ENCODE results near the gene DVL2.

GRCh38 chr17:7249214-7249613, 14.9 kb upstream of the DVL2 start:
- TF ChIP-seq, protein P1, sequence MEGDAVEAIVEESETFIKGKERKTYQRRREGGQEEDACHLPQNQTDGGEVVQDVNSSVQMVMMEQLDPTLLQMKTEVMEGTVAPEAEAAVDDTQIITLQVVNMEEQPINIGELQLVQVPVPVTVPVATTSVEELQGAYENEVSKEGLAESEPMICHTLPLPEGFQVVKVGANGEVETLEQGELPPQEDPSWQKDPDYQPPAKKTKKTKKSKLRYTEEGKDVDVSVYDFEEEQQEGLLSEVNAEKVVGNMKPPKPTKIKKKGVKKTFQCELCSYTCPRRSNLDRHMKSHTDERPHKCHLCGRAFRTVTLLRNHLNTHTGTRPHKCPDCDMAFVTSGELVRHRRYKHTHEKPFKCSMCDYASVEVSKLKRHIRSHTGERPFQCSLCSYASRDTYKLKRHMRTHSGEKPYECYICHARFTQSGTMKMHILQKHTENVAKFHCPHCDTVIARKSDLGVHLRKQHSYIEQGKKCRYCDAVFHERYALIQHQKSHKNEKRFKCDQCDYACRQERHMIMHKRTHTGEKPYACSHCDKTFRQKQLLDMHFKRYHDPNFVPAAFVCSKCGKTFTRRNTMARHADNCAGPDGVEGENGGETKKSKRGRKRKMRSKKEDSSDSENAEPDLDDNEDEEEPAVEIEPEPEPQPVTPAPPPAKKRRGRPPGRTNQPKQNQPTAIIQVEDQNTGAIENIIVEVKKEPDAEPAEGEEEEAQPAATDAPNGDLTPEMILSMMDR (IDR thresholded peaks at IDR 0.05): no peak
- TF ChIP-seq POLR2A (IDR thresholded peaks at IDR 0.05): no peak
- no peak for TF ChIP-seq EP300 (IDR thresholded peaks at IDR 0.05)

All from ovary (tissue), 3 donors.